Keratinocyte (primary cell): ENCODE results near the gene OTX1.

ENCODE experiments used
- EZH2 ChIP-seq: IDR thresholded peaks from one replicate; pipeline ENCODE4 v1.6.1; 2012; ENCODE audit warnings: inconsistent platforms, mild to moderate bottlenecking, low read length, moderate library complexity
- TF ChIP-seq, protein P1 (sequence below), 3 experiments: IDR thresholded peaks in 1 of 3; conservative IDR thresholded peaks in 1 of 3; optimal IDR thresholded peaks in 1 of 3; 2 replicates in 2 of 3; 3 replicates in 1 of 3; pipeline versions ENCODE3 to v1.5.1; 2011; ENCODE audit warnings: low read length in 3 of 3, mild to moderate bottlenecking in 3 of 3, moderate library complexity in 2 of 3, control low read depth in 1 of 3, inconsistent platforms in 1 of 3; ENCODE audit not compliant: insufficient read depth in 2 of 3; ENCODE audit errors: extremely low read depth in 1 of 3

GRCh38 chr2:63035169-63035568 is 15.5 kb upstream of the OTX1 start:
- TF ChIP-seq, protein P1, sequence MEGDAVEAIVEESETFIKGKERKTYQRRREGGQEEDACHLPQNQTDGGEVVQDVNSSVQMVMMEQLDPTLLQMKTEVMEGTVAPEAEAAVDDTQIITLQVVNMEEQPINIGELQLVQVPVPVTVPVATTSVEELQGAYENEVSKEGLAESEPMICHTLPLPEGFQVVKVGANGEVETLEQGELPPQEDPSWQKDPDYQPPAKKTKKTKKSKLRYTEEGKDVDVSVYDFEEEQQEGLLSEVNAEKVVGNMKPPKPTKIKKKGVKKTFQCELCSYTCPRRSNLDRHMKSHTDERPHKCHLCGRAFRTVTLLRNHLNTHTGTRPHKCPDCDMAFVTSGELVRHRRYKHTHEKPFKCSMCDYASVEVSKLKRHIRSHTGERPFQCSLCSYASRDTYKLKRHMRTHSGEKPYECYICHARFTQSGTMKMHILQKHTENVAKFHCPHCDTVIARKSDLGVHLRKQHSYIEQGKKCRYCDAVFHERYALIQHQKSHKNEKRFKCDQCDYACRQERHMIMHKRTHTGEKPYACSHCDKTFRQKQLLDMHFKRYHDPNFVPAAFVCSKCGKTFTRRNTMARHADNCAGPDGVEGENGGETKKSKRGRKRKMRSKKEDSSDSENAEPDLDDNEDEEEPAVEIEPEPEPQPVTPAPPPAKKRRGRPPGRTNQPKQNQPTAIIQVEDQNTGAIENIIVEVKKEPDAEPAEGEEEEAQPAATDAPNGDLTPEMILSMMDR (optimal IDR thresholded peaks at IDR 0.05 in 1 of 3, IDR thresholded peaks at IDR 0.05 in 1 of 3, conservative IDR thresholded peaks at IDR 0.05 in 1 of 3; ENCODE audit: extremely low read depth in 1 of 3, insufficient read depth in 2 of 3, low read length in 3 of 3) = no peak
- no peak for TF ChIP-seq EZH2
